HEK293T (cell line): ENCODE results near the gene ANXA2.

Experiments used
- BHLHE40 ChIP-seq: fragments of 450-650 bp; IDR thresholded peaks from 2 replicates; pipeline ENCODE4 v1.6.1; 2016; ENCODE audit warnings: mild to moderate bottlenecking, moderate library complexity, borderline replicate concordance
- CTBP1 ChIP-seq: fragments of 450-650 bp; IDR thresholded peaks from 2 replicates; pipeline ENCODE4 v1.6.1; 2016; ENCODE audit warnings: borderline replicate concordance
- FOXK2 ChIP-seq: fragments of 450-650 bp; IDR thresholded peaks from 2 replicates; pipeline ENCODE4 v1.6.1; 2016; ENCODE audit warnings: mild to moderate bottlenecking
- HDGF ChIP-seq: fragments of 450-650 bp; IDR thresholded peaks from 2 replicates; pipeline ENCODE4 v1.6.1; 2017; ENCODE audit warnings: antibody characterized with exemption, borderline replicate concordance
- ZNF384 ChIP-seq: fragments of 450-650 bp; IDR thresholded peaks from 2 replicates; pipeline ENCODE4 v1.6.1; 2016

- TF ChIP-seq ZNF384 (no peak), FOXK2 (no peak), CTBP1 (no peak), BHLHE40 (no peak), HDGF (no peak)
Observed at GRCh38 chr15:60363087-60363549, 34.7 kb downstream of the ANXA2 start.
